Measurements from ENCODE around the gene RBM10. TPM values are rescaled to one million over a fixed set of nuclear protein-coding genes. Genes with fewer than 3 reads are reported as not detected.

Gene RBM10
- total and polyA plus RNA-seq, 9 of the 15 experiments (the other 6 are each of a cell fraction or from before 2014, with no cell fraction given) = 1.1 to 61.7 (median 31.5) TPM

DNA sequence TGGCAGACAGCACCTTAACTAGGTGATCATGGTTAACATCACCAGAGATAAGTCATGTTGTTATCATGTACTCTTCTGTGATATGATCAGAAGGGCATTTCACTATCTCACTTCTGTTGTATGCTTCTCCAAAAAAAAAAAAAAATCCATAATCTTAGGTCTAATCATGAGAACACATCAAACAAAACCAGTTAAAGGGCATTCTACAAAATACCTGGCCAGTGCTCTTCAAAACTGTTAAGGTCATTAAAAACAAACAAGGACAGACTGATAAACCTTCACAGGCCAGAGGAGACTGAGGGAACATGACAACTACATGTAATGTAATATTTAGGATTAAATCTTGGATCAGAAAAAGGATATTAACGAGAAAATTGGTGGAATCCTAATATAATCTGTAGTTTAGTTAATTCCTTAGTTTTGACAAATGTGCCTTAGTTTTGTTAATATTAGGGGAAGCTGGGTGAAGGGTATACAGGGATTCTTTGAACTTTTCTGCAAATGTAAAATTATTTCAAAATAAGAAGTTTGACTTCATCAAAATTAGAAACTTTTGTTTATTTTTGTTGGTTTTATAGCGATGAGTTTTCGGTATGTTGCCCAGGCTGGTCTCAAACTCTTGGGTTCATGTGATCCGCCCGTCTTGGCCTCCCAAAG lies 18.0 kb downstream of the RBM10 start (continued):
- TF ChIP-seq E2F3 (CRISPR knock-in tag; IDR thresholded peaks at IDR 0.05) (no peak), PHB2 (IDR thresholded peaks at IDR 0.05; ENCODE audit: low read depth) (no peak)

DNA sequence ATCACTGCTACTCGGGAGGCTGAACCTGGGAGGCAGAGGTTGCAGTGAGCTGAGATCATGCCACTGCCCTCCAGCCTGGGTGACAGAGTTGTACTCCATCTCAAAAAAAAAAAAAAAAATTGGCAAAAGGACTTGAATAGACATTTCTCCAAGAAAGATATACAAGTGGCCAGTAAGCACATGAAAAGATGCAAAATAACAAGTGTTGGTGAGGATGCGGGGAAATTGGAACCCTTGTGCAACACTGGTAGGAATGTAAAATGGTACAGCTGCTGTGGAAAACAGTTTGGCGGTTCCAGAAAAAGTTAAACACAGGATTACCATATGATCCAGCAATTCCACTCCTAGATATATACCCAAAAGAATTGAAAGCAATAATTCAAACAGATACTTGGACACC lies 19.4 kb downstream of the RBM10 start:
- H2AFZ ChIP-seq (ENCODE audit: low read depth, low read length) = no peak overlapping the region
- H3K79me2 ChIP-seq (ENCODE audit: control insufficient read depth, insufficient read depth, low read length) = peaks cover 33% of the 10 kb centered on the region
- no peak for ATAC-seq
- ChIA-PET POLR2A (no interaction called here), CTCF (ENCODE audit: low intra/inter-chr PET ratio) (no interaction called here)
- no peak for DNase-seq (ENCODE audit: extremely low read depth in 1 of 4, low spot score in 3 of 4)
- H3K4me1 ChIP-seq (replicated peaks in 1 of 2; ENCODE audit: control insufficient read depth in 2 of 2, insufficient read depth in 2 of 2, low read length in 2 of 2) = no peaks in the 10 kb centered on the region; a peak in 1 of 5 replicates
- no peak overlapping the region for H3K27ac ChIP-seq (ENCODE audit: extremely low read depth, low read depth, low read length)
- H3K9ac ChIP-seq (ENCODE audit: insufficient read depth in 1 of 2, low read depth in 2 of 2, low read length in 2 of 2) = no peak overlapping the region
- no peak overlapping the region for H3K4me3 ChIP-seq
- peaks cover 24% of the 10 kb centered on the region; the same call in 1 of the 3 replicates for H3K36me3 ChIP-seq (ENCODE audit: control insufficient read depth, insufficient read depth, low read length)
- H3K27me3 ChIP-seq (ENCODE audit: control insufficient read depth in 2 of 2, insufficient read depth in 2 of 2, low read length in 2 of 2) = no peaks in the 10 kb centered on the region
- 98% methylated on average over 3 of the region's 3 CpGs for WGBS (ENCODE audit: insufficient coverage, low coverage, missing lambda C conversion rate)
- no peak overlapping the region for H3K4me2 ChIP-seq (ENCODE audit: insufficient read depth, low read length)
- H3K9me1 ChIP-seq (ENCODE audit: control insufficient read depth, insufficient read depth, low read length) = no peaks in the 10 kb centered on the region
- BruUV-seq (replicated peaks) = no TSS peak
- in situ Hi-C loops (cut with MboI) (no loop called here), intact Hi-C loops (cut with micrococcal nuclease) (no loop called here)
- no peaks in the 10 kb centered on the region for H3K9me3 ChIP-seq (replicated peaks; ENCODE audit: control insufficient read depth, insufficient read depth, low read depth, low read length)
- FAIRE-seq = no peak
- TF ChIP-seq ZNF184 (CRISPR knock-in tag; IDR thresholded peaks at IDR 0.05) (peak; percentile 77), HEY1 (CRISPR knock-in tag; IDR thresholded peaks at IDR 0.05; ENCODE audit: borderline replicate concordance) (no peak)
- H4K20me1 ChIP-seq (replicated peaks; ENCODE audit: control insufficient read depth, insufficient read depth, low read length) = no peaks in the 10 kb centered on the region

DNA sequence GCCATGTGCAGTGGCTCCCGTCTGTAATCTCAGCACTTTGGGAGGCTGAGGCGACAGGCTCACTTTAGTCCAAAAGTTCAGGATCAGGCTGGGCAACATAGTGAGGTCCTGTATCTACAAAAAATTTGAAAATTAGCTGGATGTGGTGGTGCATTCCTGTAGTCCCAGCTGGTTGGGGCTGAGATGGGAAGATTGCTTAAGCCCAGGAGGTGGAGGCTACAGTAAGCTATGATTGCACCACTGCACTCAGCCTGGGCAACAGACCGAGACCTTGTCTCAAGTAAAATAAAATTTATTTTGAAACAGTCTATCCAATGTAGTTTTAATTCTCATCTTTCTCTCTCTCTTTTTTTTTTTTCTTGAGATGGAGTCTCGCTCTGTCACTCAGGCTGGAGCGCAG lies 21.1 kb downstream of the RBM10 start:
- Histone ChIP-seq H3K79me2 (ENCODE audit: control insufficient read depth, insufficient read depth, low read length) (peaks cover 24% of the 10 kb centered on the region), H3K27ac (ENCODE audit: extremely low read depth, low read depth, low read length) (no peak overlapping the region), H3K4me1 (replicated peaks in 1 of 2; ENCODE audit: control insufficient read depth in 2 of 2, insufficient read depth in 2 of 2, low read length in 2 of 2) (no peaks in the 10 kb centered on the region; a peak in 1 of 5 replicates), H3K4me3 (no peak overlapping the region), H3K27me3 (ENCODE audit: control insufficient read depth in 2 of 2, insufficient read depth in 2 of 2, low read length in 2 of 2) (no peaks in the 10 kb centered on the region), H3K36me3 (ENCODE audit: control insufficient read depth, insufficient read depth, low read length) (peaks cover 36% of the 10 kb centered on the region; the same call in 1 of the 3 replicates), H3K9me3 (replicated peaks; ENCODE audit: control insufficient read depth, insufficient read depth, low read depth, low read length) (no peaks in the 10 kb centered on the region), H3K9ac (ENCODE audit: insufficient read depth in 1 of 2, low read depth in 2 of 2, low read length in 2 of 2) (no peak overlapping the region), H3K4me2 (ENCODE audit: insufficient read depth, low read length) (no peak overlapping the region), H4K20me1 (replicated peaks; ENCODE audit: control insufficient read depth, insufficient read depth, low read length) (no peaks in the 10 kb centered on the region; the same call in 1 of the 2 replicates), H2AFZ (ENCODE audit: low read depth, low read length) (no peak overlapping the region), H3K9me1 (ENCODE audit: control insufficient read depth, insufficient read depth, low read length) (no peaks in the 10 kb centered on the region)
- intact Hi-C loops (cut with micrococcal nuclease) = no loop called here
- no TSS peak for BruUV-seq (replicated peaks)
- no peak for DNase-seq (ENCODE audit: extremely low read depth in 1 of 4, low spot score in 3 of 4)
- in situ Hi-C loops (cut with MboI) = no loop called here
- 93% methylated on average over 4 of the region's 5 CpGs for WGBS (ENCODE audit: insufficient coverage, low coverage, missing lambda C conversion rate)
- FAIRE-seq = no peak
- ChIA-PET CTCF (ENCODE audit: low intra/inter-chr PET ratio) (no interaction called here), POLR2A (interaction anchor here (0.7 kb wide), 1 partner anchor 910 kb away, joined by 3 read pairs; no protein-coding TSS in a partner anchor)
- ATAC-seq = no peak
- TF ChIP-seq, protein P1, sequence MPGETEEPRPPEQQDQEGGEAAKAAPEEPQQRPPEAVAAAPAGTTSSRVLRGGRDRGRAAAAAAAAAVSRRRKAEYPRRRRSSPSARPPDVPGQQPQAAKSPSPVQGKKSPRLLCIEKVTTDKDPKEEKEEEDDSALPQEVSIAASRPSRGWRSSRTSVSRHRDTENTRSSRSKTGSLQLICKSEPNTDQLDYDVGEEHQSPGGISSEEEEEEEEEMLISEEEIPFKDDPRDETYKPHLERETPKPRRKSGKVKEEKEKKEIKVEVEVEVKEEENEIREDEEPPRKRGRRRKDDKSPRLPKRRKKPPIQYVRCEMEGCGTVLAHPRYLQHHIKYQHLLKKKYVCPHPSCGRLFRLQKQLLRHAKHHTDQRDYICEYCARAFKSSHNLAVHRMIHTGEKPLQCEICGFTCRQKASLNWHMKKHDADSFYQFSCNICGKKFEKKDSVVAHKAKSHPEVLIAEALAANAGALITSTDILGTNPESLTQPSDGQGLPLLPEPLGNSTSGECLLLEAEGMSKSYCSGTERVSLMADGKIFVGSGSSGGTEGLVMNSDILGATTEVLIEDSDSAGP (CRISPR knock-in tag; IDR thresholded peaks at IDR 0.05) = no peak
- TF ChIP-seq HDGF (IDR thresholded peaks at IDR 0.05) = no peak
- TF ChIP-seq FOXA3 (CRISPR knock-in tag; conservative IDR thresholded peaks at IDR 0.05 in 1 of 2, IDR thresholded peaks at IDR 0.05 in 1 of 2) = no peak
- TF ChIP-seq, protein P2, sequence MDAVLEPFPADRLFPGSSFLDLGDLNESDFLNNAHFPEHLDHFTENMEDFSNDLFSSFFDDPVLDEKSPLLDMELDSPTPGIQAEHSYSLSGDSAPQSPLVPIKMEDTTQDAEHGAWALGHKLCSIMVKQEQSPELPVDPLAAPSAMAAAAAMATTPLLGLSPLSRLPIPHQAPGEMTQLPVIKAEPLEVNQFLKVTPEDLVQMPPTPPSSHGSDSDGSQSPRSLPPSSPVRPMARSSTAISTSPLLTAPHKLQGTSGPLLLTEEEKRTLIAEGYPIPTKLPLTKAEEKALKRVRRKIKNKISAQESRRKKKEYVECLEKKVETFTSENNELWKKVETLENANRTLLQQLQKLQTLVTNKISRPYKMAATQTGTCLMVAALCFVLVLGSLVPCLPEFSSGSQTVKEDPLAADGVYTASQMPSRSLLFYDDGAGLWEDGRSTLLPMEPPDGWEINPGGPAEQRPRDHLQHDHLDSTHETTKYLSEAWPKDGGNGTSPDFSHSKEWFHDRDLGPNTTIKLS (IDR thresholded peaks at IDR 0.05; ENCODE audit: borderline replicate concordance, low read depth) = no peak
- no peak for TF ChIP-seq RHOXF2B (CRISPR knock-in tag; conservative IDR thresholded peaks at IDR 0.05)
- no peak for TF ChIP-seq ZNF436 (CRISPR knock-in tag; IDR thresholded peaks at IDR 0.05)
